Measurements from ENCODE around the gene RUVBL2. TPM values are rescaled to one million over a fixed set of nuclear protein-coding genes. Genes with fewer than 3 reads are reported as not detected.

The RUVBL2 gene
- total and polyA plus RNA-seq, 2 of the 4 experiments (the other 2 are of a cell fraction): 196 to 391 TPM

DNA sequence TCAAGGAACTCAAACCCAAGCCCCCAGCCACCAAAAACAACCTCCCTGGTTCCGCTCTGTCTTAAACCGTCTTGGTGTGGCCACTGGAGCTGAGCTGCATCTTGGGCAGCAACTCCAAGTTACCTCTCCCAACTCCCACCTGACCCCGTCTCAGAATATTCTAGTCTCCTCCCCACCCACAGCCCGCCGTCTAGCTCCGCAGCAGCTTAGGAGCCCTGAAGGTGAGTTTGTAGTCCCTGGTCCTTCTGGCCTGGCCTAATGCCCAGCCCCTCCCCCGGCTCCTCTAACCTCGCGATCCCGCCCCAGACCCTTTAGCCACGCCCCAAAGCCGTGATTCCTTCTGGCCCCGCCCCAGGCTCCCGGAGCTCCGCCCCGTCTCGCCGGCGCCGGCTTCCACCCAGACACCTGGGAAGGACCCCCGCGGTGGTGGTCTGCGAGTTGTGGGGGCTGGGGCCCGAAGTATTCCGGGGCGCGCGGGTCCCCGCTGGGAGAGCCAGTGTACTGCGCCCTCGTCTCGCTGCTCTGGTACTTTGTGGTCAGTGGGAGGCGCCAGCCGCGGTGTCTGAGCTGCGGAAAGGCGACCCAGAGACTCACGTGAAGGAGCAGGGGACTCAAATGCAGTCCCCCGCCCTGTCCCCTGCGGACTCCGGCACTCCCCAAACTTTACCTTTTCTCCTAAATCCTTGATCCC lies 25.7 kb downstream of the RUVBL2 start:
- Histone ChIP-seq H3K27ac (ENCODE audit: insufficient read depth, low read length) (no peak overlapping the region), H2BK120ac (ENCODE audit: low read depth, low read length) (0 out of 2 replicates have a peak overlapping the region, but pooled peaks have one; percentile 15), H2BK5ac (ENCODE audit: low read depth, low read length, poor library complexity, severe bottlenecking) (no peak overlapping the region), H3K4me2 (ENCODE audit: low read depth, low read length) (peak overlapping the region; percentile 59), H3K27me3 (ENCODE audit: control insufficient read depth, insufficient read depth, low read length) (peaks cover 2% of the 10 kb centered on the region; the same call in 1 of the 2 replicates), H4K20me1 (ENCODE audit: insufficient read depth, low read length) (no peaks in the 10 kb centered on the region), H3K9me3 (ENCODE audit: control insufficient read depth, insufficient read depth, low read length) (no peaks in the 10 kb centered on the region), H3K79me1 (ENCODE audit: low read depth in 1 of 2, low read length in 2 of 2) (no peaks in the 10 kb centered on the region; a peak in 1 of 4 replicates), H3K4me3 (ENCODE audit: insufficient read depth, low read depth, low read length) (peak overlapping the region; percentile 51), H2AK9ac (replicated peaks; ENCODE audit: low read depth, low read length, poor library complexity) (peak overlapping the region; percentile 94), H2AFZ (replicated peaks; ENCODE audit: low read length, poor library complexity) (peak overlapping the region; percentile 82), H3K14ac (replicated peaks; ENCODE audit: low read depth, low read length) (no peak overlapping the region), H2AK5ac (ENCODE audit: low read depth, low read length) (no peak overlapping the region), H3K56ac (ENCODE audit: extremely low read depth, insufficient read depth, low read length) (no peak overlapping the region), H3K9ac (ENCODE audit: low read depth, low read length) (no peak overlapping the region), H2BK20ac (ENCODE audit: low read depth, low read length) (no peak overlapping the region), H3K4ac (ENCODE audit: low read depth, low read length) (no peak overlapping the region), H3K36me3 (ENCODE audit: control insufficient read depth, insufficient read depth, low read length) (peaks cover 17% of the 10 kb centered on the region), H3K23ac (ENCODE audit: low read depth, low read length) (no peak overlapping the region), H4K5ac (ENCODE audit: low read depth, low read length) (no peak overlapping the region; the same call in 1 of the 2 replicates), H4K8ac (ENCODE audit: low read depth in 2 of 2, low read length in 2 of 2) (peak overlapping the region in 1 of 2 experiments; percentile 55; a peak in 1 of 4 replicates), H3K18ac (ENCODE audit: low read depth, low read length) (no peak overlapping the region), H3K4me1 (ENCODE audit: control insufficient read depth, insufficient read depth, low read length) (peaks cover 5% of the 10 kb centered on the region; the same call in 1 of the 2 replicates), H4K91ac (ENCODE audit: insufficient read depth, low read depth, low read length) (peak overlapping the region; percentile 37; the same call in 1 of the 2 replicates), H3K9me1 (ENCODE audit: insufficient read depth, low read length) (0 out of 2 replicates have a peak, but pooled peaks cover 3% of the 10 kb centered on the region), H2BK15ac (ENCODE audit: low read depth, low read length) (no peak overlapping the region)
- DNase-seq: peak; percentile 17
- TF ChIP-seq CTCF (conservative IDR thresholded peaks at IDR 0.05; ENCODE audit: low read depth, low read length) (peak; percentile 27), MXI1 (IDR thresholded peaks at IDR 0.05; ENCODE audit: borderline replicate concordance, low read depth, low read length) (no peak)
- ChIA-PET CTCF (interaction anchor here (1.6 kb wide), 1 partner anchor 20 kb away, joined by 3 read pairs; no protein-coding TSS in a partner anchor), POLR2A (ENCODE audit: unreplicated experiment) (no interaction called here)
- intact Hi-C loops (cut with micrococcal nuclease): no loop called here
- BruUV-seq (replicated peaks): no TSS peak
- dilution Hi-C loops (cut with HindIII; ENCODE audit: low sequenced_read_pairs, unreplicated experiment): no loop called here
- in situ Hi-C loops (cut with MboI; ENCODE audit: low sequenced_read_pairs): no loop called here
- WGBS, 2 experiments (ENCODE audit: extremely low coverage in 2 of 2, insufficient read length in 1 of 2): 21% methylated on average over 17 of the region's 41 CpGs; no CpG with 5 or more reads in 1 of the 2 experiments
- ATAC-seq (ENCODE audit: low read depth): peak; percentile 30

Data from IMR-90 (cell line).